ENCODE measurements around the gene BAIAP2L1. TPM values are rescaled to one million over a fixed set of nuclear protein-coding genes. Genes with fewer than 3 reads are reported as not detected.
A peak's percentile ranks its signal among the peaks of the same experiment; 100 is the strongest.

BAIAP2L1 gene
- total and polyA plus RNA-seq, 7 donors = 0.80 to 3.0 (median 1.2) TPM

DNA sequence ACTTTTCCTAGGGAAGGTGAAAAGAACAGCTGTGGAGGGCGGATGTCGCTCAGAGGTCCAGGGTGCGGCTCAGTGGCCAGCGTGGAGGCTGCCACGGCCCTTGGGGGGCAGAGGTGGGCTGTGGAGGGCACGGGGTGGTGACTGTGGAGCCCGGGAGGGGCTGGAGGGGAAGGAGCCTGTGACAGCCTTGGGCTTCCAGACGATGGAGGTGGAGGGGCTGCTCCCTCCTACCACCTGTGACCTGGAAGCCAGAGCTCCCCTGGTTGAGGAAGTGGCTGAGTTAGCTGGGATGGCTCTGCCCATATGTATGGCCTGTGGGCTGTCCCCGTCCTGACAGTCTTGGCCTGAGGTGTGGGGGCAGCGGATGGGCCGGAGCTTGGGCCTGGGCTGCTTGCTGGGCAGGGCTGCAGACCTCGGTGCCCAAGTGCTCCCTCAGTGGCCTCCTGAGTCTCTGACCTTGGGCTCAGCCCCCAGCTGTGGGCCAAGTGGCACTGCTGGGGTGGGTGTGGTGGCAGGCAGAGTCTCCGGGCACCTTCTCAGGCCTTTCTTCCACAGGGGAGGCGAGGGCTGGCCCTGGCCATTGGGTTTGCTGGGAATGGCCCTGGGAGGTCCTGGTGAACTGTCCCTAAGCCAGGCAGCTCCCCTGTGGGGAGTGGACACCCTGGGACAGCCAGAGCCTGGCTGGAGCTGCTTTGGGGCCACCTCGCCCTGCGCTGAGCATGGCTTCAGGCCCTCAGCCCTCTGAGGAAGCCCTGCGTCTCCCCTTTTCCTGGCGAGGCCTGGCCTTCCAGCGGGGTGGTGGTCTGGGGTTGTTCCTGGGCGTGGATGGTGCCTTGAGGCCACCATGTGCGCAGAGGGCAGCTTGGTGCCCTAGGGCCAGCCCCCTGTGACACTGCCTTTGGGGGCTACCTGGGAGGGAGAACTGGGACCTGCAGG, 115.5 kb downstream of the BAIAP2L1 start:
- peaks cover 0 to 10% of the 10 kb centered on the region in 2 donors for H3K36me3 ChIP-seq (ENCODE audit: insufficient read depth in 1 of 2, low read depth in 1 of 2)
- H3K27me3 ChIP-seq (ENCODE audit: insufficient read depth in 3 of 3, low read length in 2 of 3) = no peaks in the 10 kb centered on the region
- no peak for ATAC-seq
- peak overlapping the region; percentile 90 for H3K4me3 ChIP-seq
- DNase-seq = peak in 1 of 2 donors; percentile 63
- intact Hi-C loops (cut with DNase I) = loop anchor here in 1 of 2 donors (10.0 kb wide), 1 partner anchor 119 kb away; the partner anchor contains the start of gene BAIAP2L1
- TF ChIP-seq, protein P1, sequence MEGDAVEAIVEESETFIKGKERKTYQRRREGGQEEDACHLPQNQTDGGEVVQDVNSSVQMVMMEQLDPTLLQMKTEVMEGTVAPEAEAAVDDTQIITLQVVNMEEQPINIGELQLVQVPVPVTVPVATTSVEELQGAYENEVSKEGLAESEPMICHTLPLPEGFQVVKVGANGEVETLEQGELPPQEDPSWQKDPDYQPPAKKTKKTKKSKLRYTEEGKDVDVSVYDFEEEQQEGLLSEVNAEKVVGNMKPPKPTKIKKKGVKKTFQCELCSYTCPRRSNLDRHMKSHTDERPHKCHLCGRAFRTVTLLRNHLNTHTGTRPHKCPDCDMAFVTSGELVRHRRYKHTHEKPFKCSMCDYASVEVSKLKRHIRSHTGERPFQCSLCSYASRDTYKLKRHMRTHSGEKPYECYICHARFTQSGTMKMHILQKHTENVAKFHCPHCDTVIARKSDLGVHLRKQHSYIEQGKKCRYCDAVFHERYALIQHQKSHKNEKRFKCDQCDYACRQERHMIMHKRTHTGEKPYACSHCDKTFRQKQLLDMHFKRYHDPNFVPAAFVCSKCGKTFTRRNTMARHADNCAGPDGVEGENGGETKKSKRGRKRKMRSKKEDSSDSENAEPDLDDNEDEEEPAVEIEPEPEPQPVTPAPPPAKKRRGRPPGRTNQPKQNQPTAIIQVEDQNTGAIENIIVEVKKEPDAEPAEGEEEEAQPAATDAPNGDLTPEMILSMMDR (IDR thresholded peaks at IDR 0.05) = no peak
- H3K27ac ChIP-seq = peak overlapping the region; percentile 99
- H3K4me1 ChIP-seq = peaks cover 65% of the 10 kb centered on the region
- H3K9me3 ChIP-seq = no peaks in the 10 kb centered on the region
- WGBS, 3 donors = 61 to 68% (median 62%) methylated on average over 20 to 21 of the region's 21 CpGs

DNA sequence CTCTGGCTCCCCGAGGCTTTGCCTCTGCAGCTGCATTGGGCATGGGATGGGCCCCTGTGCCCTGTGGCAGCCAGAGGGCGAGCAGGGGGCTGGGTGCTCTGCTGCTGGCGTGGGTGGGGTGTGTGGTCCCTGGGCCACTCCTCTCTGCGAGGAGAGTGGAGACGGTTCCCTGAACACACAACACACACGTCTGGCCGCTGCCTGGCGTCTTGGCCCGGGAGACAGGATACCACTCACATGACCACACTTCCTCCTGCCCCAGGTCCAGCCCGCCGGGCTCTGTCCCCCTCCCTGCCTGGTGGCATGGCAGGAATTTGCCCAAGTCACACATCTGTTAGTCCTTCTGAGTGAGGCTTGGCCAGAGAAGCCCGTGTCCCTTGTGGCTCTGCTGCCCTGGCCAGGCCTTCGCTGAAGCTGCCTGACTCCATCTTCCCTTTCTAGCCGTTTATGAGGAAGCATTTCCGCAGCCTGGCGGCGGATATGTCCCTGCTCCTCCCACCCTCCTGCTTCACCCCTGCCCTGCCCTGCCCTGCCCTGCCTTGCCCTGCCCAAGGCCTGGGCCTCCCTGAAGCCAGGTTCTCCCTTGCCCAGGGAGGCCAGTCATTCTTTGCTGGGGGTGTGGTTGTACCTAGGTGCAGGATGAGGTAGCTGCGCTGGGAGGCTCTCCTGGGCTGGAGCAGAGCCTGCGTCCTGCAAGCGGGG, 116.4 kb downstream of the BAIAP2L1 start:
- WGBS, 3 donors = 5 to 13% (median 8%) methylated on average over 16 to 20 of the region's 20 CpGs
- peak overlapping the region; percentile 99 for H3K27ac ChIP-seq
- no peaks in the 10 kb centered on the region for H3K27me3 ChIP-seq (ENCODE audit: insufficient read depth in 3 of 3, low read length in 2 of 3)
- DNase-seq (peak; percentile 89 to 95), ATAC-seq (peak; percentile 66 to 69 (median 69))
- intact Hi-C loops (cut with DNase I) = loop anchor here (1.0 to 10.0 kb wide), 3 partner anchors 33 to 120 kb away; partner anchors contain the start of gene BAIAP2L1 (in 1 of the 2)
- H3K4me3 ChIP-seq = peak overlapping the region; percentile 90
- peaks cover 66% of the 10 kb centered on the region for H3K4me1 ChIP-seq
- H3K9me3 ChIP-seq = no peaks in the 10 kb centered on the region
- peaks cover 0 to 10% of the 10 kb centered on the region in 2 donors for H3K36me3 ChIP-seq (ENCODE audit: insufficient read depth in 1 of 2, low read depth in 1 of 2)
- TF ChIP-seq, protein P1 (IDR thresholded peaks at IDR 0.05) = no peak

DNA sequence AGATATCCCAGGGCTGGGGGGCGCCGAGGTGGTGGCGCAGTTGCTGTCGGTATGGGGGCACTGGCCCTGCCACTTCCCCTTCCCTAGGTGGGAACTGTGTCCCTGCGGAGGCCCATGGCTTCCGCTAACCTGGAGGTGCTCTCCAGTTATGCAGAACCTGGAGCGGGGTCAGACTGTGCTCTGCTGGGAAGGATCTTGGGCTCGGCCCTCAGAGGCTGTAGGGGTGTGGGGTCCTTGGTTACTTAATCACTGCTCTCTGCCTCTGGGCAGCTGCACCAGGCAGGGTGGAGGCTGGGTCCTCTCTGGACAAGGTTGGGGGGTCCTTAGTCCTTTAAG, 117.0 kb downstream of the BAIAP2L1 start:
- ATAC-seq = no peak
- no peak for DNase-seq
- Histone ChIP-seq H3K36me3 (ENCODE audit: insufficient read depth in 1 of 2, low read depth in 1 of 2) (peaks cover 0 to 10% of the 10 kb centered on the region in 2 donors), H3K27ac (peak overlapping the region; percentile 99), H3K4me1 (peaks cover 61% of the 10 kb centered on the region), H3K27me3 (ENCODE audit: insufficient read depth in 3 of 3, low read length in 2 of 3) (no peaks in the 10 kb centered on the region), H3K4me3 (peak overlapping the region; percentile 90), H3K9me3 (no peaks in the 10 kb centered on the region)
- TF ChIP-seq, protein P1 (IDR thresholded peaks at IDR 0.05) = no peak
- WGBS, 3 donors = 63 to 71% (median 66%) methylated on average over 8 of the region's 8 CpGs
- intact Hi-C loops (cut with DNase I) = loop anchor here (1.0 to 10.0 kb wide), 3 partner anchors 33 to 121 kb away; partner anchors contain the start of gene BAIAP2L1 (in 1 of the 2)

DNA sequence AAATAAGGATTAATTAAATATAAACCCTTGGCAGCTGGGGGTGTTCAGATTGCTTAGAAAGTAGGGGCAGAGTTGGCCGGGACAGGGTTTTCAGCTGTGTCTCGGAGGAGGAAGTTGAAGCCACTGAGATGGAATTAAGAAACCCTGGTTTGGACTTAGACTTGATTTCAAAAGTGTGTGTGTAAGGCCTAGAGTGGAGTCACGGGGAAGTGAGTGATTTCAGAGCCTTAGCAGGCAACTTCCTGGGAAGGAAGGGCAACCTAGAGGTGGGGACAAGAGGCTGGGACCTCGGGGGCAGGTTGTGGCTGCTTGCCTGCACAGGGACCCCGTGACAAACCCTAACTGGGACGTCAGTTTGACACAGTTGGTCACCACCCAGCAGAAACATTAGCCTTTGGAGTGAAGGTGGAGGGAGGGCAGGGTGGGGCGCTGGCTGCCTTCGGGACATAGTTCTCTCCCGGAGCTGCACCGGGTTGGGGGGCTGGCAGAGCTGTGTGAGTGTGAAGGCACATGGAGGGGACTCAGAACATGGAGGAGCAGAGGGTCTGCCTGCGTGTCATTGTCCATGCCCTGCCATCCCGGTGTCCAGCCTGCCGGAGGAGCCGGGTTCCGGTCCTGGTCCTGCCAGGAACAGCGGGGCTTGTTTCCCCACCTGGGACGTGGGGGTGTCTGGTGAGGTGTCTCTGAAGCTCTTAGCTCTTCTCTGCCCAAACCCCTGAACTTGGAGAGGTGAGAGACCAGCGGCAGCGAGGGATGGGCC, 117.6 kb downstream of the BAIAP2L1 start:
- WGBS, 3 donors = 40 to 41% (median 41%) methylated on average over 18 to 19 of the region's 19 CpGs
- ATAC-seq (peak; percentile 8 to 40 (median 26)), DNase-seq (peak; percentile 63 to 87)
- H3K4me3 ChIP-seq = peak overlapping the region; percentile 90
- H3K27ac ChIP-seq = peak overlapping the region; percentile 99
- peaks cover 56% of the 10 kb centered on the region for H3K4me1 ChIP-seq
- TF ChIP-seq, protein P1 (IDR thresholded peaks at IDR 0.05) = no peak
- H3K36me3 ChIP-seq (ENCODE audit: insufficient read depth in 1 of 2, low read depth in 1 of 2) = peaks cover 0 to 5% of the 10 kb centered on the region in 2 donors
- no peaks in the 10 kb centered on the region for H3K27me3 ChIP-seq (ENCODE audit: insufficient read depth in 3 of 3, low read length in 2 of 3)
- intact Hi-C loops (cut with DNase I) = loop anchor here (5.0 to 10.0 kb wide), 2 partner anchors 106 to 121 kb away; partner anchors contain the start of gene BAIAP2L1 (in 1 of the 2)
- no peaks in the 10 kb centered on the region for H3K9me3 ChIP-seq

All from psoas muscle (tissue), 8 donors.